Measurements from ENCODE around the gene AFAP1L2.

- TF ChIP-seq CTCF (IDR thresholded peaks at IDR 0.05) (no peak), SIN3A (IDR thresholded peaks at IDR 0.05; ENCODE audit: borderline replicate concordance, insufficient read depth, low read depth, low read length) (no peak), REST (IDR thresholded peaks at IDR 0.05; ENCODE audit: insufficient read depth in 1 of 2, low read depth in 2 of 2, low read length in 1 of 2) (no peak), POLR2AphosphoS5 (IDR thresholded peaks at IDR 0.05; ENCODE audit: low read depth, low read length) (no peak), TCF7L2 (IDR thresholded peaks at IDR 0.05; ENCODE audit: low read depth, low read length) (no peak)
Measured at GRCh38 chr10:114271779-114272167, 132.5 kb downstream of the AFAP1L2 start.

Measured in Panc1 (cell line).